Endometrium (tissue), 2 donors: ENCODE data around the gene NR2F2.

Experiments
- FAIRE-seq: peaks from 2 replicates; lab custom pipeline; 2012; peaks lifted over from hg19 to GRCh38; lab: Jason Lieb, UNC
- donor health status: control.
- donor health status: control.

Gene NR2F2

GRCh38 chr15:96332637-96333121 is 2.2 kb downstream of the NR2F2 start:
- FAIRE-seq = no peak

DNA sequence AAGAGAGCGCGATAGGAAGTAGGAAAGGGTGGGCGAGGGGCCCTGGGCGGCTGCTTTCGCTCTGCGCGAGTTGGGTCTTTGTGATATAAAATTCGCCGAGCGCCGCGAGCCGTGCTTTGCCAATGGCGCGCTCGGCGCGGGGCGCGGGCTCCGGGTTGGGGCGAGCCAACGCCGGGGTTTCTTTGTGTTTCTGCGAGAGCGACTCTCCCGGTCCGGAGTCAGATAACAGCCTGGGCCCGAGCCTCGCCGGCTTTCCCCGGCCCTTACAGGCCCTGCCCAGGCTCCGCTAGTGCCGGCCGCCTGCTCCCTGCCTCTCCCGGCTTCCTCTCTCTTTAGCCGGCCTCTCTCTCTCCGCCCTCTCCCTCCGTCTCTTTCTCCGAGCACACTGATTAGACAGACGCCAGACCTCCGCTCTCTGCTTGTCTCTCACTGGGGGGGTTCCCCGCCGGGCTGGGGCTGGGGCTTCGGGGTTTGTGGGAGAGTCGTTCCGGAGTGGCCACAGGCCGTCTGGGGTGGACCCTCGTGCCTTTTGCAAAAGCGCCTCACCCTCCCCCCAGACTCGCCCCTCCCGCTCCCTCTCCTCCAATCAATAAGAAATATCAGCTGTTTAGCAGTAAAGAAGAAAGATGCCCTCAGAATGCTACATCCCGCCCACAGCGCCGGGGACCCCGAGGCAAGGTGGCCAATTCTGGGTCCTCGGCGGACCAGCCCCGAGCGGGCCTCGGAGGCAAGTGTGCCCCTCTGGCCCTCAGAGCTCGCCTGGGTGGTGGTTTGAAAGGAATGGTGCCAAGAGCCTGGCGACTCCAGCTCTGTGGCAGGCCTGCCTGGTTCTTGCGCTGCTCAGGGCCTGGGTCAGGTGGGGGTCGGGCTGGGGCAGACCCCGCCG is 2.9 kb downstream of the NR2F2 start:
- FAIRE-seq = no peak

DNA sequence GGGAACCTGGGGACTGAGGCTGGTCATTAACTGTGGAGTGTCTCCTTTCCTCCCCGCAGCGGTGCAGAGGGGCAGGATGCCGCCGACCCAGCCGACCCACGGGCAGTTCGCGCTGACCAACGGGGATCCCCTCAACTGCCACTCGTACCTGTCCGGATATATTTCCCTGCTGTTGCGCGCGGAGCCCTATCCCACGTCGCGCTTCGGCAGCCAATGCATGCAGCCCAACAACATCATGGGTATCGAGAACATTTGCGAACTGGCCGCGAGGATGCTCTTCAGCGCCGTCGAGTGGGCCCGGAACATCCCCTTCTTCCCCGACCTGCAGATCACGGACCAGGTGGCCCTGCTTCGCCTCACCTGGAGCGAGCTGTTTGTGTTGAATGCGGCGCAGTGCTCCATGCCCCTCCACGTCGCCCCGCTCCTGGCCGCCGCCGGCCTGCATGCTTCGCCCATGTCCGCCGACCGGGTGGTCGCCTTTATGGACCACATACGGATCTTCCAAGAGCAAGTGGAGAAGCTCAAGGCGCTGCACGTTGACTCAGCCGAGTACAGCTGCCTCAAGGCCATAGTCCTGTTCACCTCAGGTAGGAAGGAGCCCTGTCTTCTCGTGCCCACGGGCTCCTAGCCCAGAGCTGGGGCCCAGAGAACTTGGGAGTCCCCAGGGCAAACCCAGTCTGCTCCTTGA is 3.7 kb downstream of the NR2F2 start:
- no peak for FAIRE-seq

DNA sequence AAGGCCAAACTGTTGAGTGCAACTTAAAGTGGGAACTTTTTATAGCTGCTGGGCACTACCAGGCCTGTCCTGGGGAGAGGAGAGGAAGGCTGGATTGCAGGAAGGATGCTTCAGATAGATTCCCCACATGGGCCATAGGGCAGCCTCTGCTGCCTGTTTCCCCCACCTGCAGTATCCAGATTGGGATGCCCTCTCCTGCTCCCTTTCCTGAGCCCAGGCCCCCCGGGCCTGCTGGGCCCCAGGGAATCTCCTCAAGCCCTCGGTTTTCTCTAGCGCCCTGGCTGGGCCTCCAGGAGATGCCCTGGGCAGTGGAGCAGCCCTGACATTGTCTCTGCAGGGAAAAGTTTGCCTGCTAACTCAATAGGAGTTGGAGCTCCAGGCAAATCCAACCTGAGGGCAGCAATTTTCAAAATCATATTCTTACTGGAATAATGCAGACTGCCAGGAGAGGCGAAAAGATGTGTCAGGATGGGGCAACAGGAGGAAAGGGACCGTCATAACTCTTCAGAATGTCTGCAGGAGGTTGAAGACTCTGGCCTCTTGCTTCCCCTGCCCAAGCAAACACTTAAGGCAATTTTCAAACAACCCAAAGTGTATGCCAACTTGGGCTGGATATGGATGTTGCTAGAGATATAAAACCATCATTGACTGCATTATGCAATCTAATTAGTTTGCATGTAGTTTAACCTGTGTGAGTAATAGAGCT is 4.4 kb downstream of the NR2F2 start:
- no peak for FAIRE-seq

- FAIRE-seq = no peak
Observed at GRCh38 chr15:96335411-96336024, 5.0 kb downstream of the NR2F2 start.

DNA sequence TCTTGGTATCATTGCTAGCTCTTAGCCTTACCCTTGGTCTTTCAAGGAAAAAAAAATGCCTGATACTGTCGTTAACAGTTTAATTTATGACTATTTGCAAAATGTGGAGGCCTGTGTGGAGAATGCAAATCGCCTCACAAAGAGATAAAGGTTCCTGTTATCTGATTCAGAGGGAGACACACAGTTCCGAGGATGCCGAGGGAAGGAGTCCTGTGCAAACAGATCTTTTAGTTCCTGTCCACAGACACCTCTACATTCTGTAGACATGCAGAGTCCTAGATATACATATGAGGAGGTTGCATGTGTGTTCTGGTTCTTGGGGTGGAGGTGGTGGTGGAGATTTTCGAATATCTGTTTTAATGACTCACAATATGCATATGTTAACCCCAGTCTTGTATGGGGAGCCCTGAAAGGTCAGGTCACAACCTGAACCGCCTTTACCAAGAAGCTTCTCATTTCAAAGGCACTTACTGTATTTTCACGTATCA is 5.7 kb downstream of the NR2F2 start:
- FAIRE-seq = no peak

DNA sequence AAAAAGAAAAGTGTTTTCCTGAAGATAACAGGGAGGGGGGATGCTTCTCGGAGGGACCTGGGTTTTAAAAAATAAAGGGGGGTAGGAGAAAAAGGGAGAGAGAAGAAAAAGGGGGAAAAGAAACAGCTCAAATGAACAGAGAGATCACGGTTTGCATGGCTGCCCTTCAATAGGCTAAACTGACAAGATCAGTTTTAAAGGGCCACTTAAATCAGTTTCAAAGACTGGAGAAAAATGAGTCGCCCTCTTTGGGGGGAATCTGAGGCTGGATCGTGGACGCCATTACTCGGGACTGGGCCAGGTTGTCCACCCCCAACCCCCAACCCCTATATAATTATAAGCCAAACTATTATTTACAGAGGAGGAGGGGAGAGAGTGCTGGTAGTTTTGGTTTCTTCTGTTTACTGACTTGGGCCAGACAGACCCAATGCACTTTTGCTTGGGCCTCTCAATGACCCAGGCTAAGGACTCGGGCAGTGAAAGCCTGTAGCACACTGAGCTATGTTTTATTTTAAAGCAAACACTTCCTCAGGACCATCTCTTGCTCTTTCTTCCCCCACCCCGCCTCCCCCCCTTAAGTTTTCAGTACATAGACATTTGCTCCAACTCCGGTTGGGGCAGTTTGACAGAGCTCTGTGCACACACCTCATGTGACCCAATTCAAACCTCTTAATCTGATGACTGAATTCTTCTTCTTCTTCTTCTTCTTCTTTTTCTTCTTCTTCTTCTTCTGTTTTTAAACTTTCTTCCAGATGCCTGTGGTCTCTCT is 6.3 kb downstream of the NR2F2 start:
- FAIRE-seq = no peak

GRCh38 chr15:96337365-96338023 is 7.0 kb downstream of the NR2F2 start:
- FAIRE-seq = no peak

DNA sequence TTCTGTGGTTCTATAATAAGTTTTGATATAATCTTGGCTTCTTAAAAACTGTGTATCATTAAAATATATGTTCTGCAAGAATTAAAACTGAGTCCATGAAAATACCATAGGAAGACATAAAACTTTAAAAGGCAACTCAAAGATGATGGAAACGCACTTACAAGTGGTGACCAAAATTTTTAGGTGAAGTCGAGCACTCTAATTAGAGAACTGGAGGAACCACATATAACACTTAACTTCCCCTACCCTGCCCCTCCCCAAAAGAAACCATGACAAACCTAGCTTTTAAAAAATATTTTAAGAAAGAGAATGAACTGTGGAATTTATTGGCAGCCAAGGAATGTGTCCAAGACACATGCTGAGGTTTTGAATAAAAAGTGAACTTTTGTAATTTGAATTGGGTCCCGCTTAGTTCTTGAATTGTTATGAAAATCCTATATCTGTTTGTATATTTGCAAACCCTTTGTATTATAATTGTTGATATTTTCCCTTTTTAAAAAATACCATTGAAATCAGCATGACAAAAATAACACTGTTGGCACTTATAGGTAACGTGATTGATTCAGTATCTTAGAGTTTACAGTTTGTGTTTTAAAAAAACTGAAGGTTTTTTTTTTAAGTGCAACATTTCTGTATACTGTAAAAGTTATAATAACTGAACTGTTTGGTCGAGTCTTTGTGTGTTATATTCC is 7.7 kb downstream of the NR2F2 start:
- FAIRE-seq = no peak

- FAIRE-seq = no peak
Observed at GRCh38 chr15:96338766-96339618, 8.5 kb downstream of the NR2F2 start.

DNA sequence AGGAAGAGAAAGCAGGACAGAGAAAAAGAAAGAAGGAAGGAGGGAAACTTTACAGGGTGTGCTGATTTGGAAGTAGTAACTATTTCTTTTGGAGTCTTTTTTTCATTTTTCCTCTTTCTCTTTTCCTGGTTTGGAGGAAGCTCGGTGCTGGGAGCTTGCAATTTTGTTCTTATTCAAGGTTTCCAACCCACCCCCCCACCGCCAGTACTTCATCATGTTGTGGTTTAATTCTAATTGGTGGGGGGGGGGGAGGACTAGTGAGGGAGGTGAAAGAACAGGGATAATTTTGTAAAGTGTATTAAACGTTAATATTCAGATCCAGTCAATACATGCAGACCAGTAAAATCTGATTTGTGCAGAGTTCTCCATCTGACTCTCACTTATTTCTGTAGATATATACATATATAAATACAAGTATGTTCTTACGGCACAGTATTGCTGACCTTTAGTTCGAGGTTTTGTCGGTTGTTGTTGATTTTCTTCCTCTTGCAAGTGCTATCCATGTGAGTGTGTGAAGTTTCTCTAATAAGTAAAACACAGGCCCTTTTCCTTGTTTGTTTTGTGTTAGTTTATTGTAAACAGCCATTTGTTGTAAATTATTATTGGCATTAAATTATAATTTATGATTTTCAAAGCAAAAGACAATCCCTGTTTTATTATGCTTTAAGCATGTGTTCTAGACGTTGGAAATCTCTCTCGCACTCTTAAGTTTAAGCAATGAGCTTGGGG is 9.3 kb downstream of the NR2F2 start:
- FAIRE-seq = no peak

- FAIRE-seq = no peak
Observed at GRCh38 chr15:96340348-96340597, 9.8 kb downstream of the NR2F2 start.

- FAIRE-seq = no peak
Observed at GRCh38 chr15:96340598-96341512, 10.4 kb downstream of the NR2F2 start.

DNA sequence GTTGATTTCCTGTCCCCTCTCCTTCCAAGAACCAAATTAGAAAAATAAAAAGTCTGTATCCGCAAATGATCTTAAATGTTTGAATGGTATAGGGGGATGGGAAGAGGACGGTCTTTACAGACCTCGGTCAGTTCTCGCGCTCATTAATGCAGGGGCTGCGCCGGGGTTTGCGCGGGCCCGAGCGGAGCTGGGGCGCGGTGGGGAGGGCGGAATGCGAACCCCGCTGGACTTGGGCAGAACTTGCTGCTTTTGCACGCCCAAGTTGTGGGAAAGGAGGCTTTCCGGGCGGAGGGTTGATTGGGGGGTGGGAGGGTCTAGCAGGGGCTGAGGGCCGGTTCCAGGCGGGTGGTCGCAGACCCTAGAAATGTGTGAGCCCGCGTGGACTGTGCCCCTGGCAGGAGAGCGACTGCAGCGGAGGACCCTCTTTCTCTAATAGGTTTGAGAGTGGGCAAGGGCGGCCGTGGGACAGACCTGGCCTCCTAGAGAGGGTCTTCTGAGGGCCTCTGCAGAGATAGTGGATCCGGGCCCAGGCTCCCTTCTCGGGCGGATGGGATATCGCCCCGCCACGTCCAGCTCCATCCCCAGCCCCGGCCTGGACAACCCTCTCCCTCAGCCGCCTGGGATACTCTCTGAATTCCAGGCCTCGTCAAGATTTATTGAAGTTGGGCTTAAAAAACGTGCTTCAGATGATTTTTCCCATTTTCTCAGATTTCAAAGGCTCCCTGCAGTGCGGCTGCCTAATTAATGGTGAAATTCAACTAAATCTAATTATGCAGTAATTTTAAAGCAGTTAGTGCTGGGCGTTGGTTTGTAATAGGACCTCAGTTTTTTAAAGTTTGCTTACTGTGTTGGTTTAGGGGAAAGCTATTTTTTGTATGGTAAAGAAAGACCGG is 11.3 kb downstream of the NR2F2 start:
- no peak for FAIRE-seq

GRCh38 chr15:96342406-96343112 is 12.1 kb downstream of the NR2F2 start:
- FAIRE-seq = peak; percentile 15
